ENCODE measurements around the gene SLC44A5.

DNA sequence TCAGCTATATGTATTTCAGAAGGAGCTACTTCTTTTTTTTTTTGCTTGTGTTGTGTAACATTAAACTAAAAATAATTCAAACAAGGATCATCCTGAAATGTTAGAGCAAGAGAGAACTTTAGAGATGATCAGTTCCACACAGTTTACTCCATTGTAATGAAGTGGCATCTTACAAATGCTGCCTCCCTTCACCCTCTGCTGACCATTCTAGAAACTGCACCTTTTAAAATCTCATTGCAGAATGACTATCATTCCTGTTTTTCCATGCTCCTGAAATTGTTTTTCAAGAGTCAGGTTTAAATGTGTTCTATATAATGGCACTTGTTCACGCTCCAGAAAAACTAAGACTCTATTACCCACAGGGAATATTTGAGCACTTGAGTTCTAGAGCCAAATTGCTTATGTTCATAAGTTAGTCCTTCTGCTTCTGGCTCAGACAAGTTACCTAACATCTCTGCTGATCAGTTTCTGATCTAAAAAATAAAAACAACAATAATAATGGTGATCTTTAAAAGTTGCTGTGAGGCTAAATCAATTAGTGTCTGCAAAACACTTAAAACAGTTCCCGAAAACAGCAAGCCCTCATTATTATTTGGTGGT is 21.5 kb upstream of the SLC44A5 start:
- TF ChIP-seq POLR2A (IDR thresholded peaks at IDR 0.05): no peak
- TF ChIP-seq, protein P1, sequence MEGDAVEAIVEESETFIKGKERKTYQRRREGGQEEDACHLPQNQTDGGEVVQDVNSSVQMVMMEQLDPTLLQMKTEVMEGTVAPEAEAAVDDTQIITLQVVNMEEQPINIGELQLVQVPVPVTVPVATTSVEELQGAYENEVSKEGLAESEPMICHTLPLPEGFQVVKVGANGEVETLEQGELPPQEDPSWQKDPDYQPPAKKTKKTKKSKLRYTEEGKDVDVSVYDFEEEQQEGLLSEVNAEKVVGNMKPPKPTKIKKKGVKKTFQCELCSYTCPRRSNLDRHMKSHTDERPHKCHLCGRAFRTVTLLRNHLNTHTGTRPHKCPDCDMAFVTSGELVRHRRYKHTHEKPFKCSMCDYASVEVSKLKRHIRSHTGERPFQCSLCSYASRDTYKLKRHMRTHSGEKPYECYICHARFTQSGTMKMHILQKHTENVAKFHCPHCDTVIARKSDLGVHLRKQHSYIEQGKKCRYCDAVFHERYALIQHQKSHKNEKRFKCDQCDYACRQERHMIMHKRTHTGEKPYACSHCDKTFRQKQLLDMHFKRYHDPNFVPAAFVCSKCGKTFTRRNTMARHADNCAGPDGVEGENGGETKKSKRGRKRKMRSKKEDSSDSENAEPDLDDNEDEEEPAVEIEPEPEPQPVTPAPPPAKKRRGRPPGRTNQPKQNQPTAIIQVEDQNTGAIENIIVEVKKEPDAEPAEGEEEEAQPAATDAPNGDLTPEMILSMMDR (IDR thresholded peaks at IDR 0.05): peak in 2 of 3 donors; percentile 57 to 73

All from breast epithelium (tissue), 3 donors.